SJCRH30 (cell line): ENCODE data around the gene KIAA1671. TPM values are rescaled to one million over a fixed set of nuclear protein-coding genes. Genes with fewer than 3 reads are reported as not detected.
"Not testable (repeated sequence)": the region's sequence is repeated elsewhere in the genome, so short reads cannot be mapped to it uniquely, and the experiment has no call there.

Source experiments
- DNase-seq, 2 experiments: peaks; one replicate each; pipeline ENCODE4 v3.0.0-alpha.2; 2015 to 2020
- H3K27ac ChIP-seq: fragments of 250-450 bp; sonication (Bioruptor Pico); 2 replicates; pipeline ENCODE4 v1.5.1; 2020; ENCODE audit warnings: mild to moderate bottlenecking, moderate library complexity
- H3K27me3 ChIP-seq: fragments of 250-450 bp; sonication (Bioruptor Pico); 2 replicates; pipeline ENCODE4 v1.5.1; 2020; ENCODE audit warnings: mild to moderate bottlenecking, moderate library complexity
- H3K36me3 ChIP-seq: fragments of 250-450 bp; sonication (Bioruptor Pico); 2 replicates; pipeline ENCODE4 v1.5.1; 2020; ENCODE audit warnings: mild to moderate bottlenecking, moderate library complexity
- H3K4me1 ChIP-seq: fragments of 250-450 bp; sonication (Bioruptor Pico); 2 replicates; pipeline ENCODE4 v1.5.1; 2020; ENCODE audit warnings: mild to moderate bottlenecking, moderate library complexity
- H3K4me3 ChIP-seq: fragments of 250-450 bp; sonication (Bioruptor Pico); 2 replicates; pipeline ENCODE4 v1.5.1; 2020; ENCODE audit warnings: mild to moderate bottlenecking, moderate library complexity
- H3K9me3 ChIP-seq: fragments of 250-450 bp; sonication (Bioruptor Pico); replicated peaks from 2 replicates; pipeline ENCODE4 v1.5.1; 2020; ENCODE audit warnings: mild to moderate bottlenecking, moderate library complexity
- total RNA-seq: library from RNA; depleted of rRNA; stranded (reverse); fragments of >200 nt; shearing (Covaris generic); gene quantifications from 2 replicates; pipeline ENCODE4 v1.2.3, GENCODE V29; 2014; rRNA removed

Gene KIAA1671
- total RNA-seq, 1 experiment from 2014 or later: 19.7 TPM

- H3K9me3 ChIP-seq, H3K36me3 ChIP-seq, H3K27me3 ChIP-seq, H3K4me1 ChIP-seq, DNase-seq, H3K4me3 ChIP-seq, H3K27ac ChIP-seq: not testable (repeated sequence)
Observed at GRCh38 chr22:25233706-25234105, 281.2 kb downstream of the KIAA1671 start.

GRCh38 chr22:25235547-25236290 lies 283.2 kb downstream of the KIAA1671 start:
- no peak overlapping the region for H3K27ac ChIP-seq
- H3K36me3 ChIP-seq: no peaks in the 10 kb centered on the region
- DNase-seq: peak; percentile 89 to 91
- H3K9me3 ChIP-seq: no peaks in the 10 kb centered on the region
- no peak overlapping the region for H3K4me3 ChIP-seq
- H3K27me3 ChIP-seq: peaks cover 15% of the 10 kb centered on the region
- H3K4me1 ChIP-seq: no peaks in the 10 kb centered on the region

GRCh38 chr22:25236417-25236816 lies 283.9 kb downstream of the KIAA1671 start:
- Histone ChIP-seq H3K4me3 (no peak overlapping the region), H3K9me3 (no peaks in the 10 kb centered on the region), H3K27me3 (peaks cover 17% of the 10 kb centered on the region), H3K4me1 (no peaks in the 10 kb centered on the region), H3K36me3 (no peaks in the 10 kb centered on the region), H3K27ac (no peak overlapping the region)
- DNase-seq: no peak

- Histone ChIP-seq H3K9me3 (no peaks in the 10 kb centered on the region), H3K36me3 (no peaks in the 10 kb centered on the region), H3K27me3 (peaks cover 17% of the 10 kb centered on the region), H3K4me1 (no peaks in the 10 kb centered on the region), H3K4me3 (no peak overlapping the region), H3K27ac (no peak overlapping the region)
- DNase-seq: no peak
Observed at GRCh38 chr22:25237503-25237902, 285.0 kb downstream of the KIAA1671 start.

GRCh38 chr22:25238058-25238457 lies 285.5 kb downstream of the KIAA1671 start:
- not testable (repeated sequence) for H3K4me3 ChIP-seq, DNase-seq, H3K27ac ChIP-seq, H3K36me3 ChIP-seq, H3K9me3 ChIP-seq, H3K4me1 ChIP-seq
- H3K27me3 ChIP-seq: peaks cover 17% of the 10 kb centered on the region

Other genes starting within 250 kb of the KIAA1671 start
- gene PIWIL3, start 178.0 kb upstream of the KIAA1671 start, total RNA-seq: 0.02 TPM in 1 of 2 replicates, not detected in the other
- not detected in 2 replicates for gene SGSM1, start 146.5 kb upstream of the KIAA1671 start, total RNA-seq
- gene LHFPL7, start 6.0 kb upstream of the KIAA1671 start, total RNA-seq: not detected in 2 replicates
- not detected in 2 replicates for gene CRYBB3, start 247.1 kb downstream of the KIAA1671 start, total RNA-seq